ENCODE measurements around the gene MED23. TPM values are rescaled to one million over a fixed set of nuclear protein-coding genes. Genes with fewer than 3 reads are reported as not detected.

The MED23 gene
- total and polyA plus RNA-seq, 2 donors (not counting 1 experiment from before 2014, with no cell fraction given): 25.1 to 27.4 TPM

- no peak overlapping the region for H3K9ac ChIP-seq (ENCODE audit: insufficient read depth, low read length)
- DNase-seq (ENCODE audit: low read depth in 2 of 2): peak in 1 of 2 donors; percentile 61
- no peaks in the 10 kb centered on the region for H3K9me3 ChIP-seq (ENCODE audit: control insufficient read depth, insufficient read depth, low read depth, low read length)
- no peaks in the 10 kb centered on the region for H4K20me1 ChIP-seq (ENCODE audit: control insufficient read depth, extremely low read depth, insufficient read depth, low read length)
- H3K4me3 ChIP-seq (replicated peaks in 1 of 4; ENCODE audit: control extremely low read depth in 1 of 4, insufficient read depth in 1 of 4, low read depth in 3 of 4, low read length in 4 of 4): no peak overlapping the region
- H3K79me2 ChIP-seq (ENCODE audit: control insufficient read depth, insufficient read depth, low read length): no peaks in the 10 kb centered on the region
- H3K36me3 ChIP-seq (ENCODE audit: control insufficient read depth, insufficient read depth, low read length): no peaks in the 10 kb centered on the region
- no peak for TF ChIP-seq EZH2 (IDR thresholded peaks at IDR 0.05; ENCODE audit: low read length, missing control alignments)
- TF ChIP-seq, protein P1, sequence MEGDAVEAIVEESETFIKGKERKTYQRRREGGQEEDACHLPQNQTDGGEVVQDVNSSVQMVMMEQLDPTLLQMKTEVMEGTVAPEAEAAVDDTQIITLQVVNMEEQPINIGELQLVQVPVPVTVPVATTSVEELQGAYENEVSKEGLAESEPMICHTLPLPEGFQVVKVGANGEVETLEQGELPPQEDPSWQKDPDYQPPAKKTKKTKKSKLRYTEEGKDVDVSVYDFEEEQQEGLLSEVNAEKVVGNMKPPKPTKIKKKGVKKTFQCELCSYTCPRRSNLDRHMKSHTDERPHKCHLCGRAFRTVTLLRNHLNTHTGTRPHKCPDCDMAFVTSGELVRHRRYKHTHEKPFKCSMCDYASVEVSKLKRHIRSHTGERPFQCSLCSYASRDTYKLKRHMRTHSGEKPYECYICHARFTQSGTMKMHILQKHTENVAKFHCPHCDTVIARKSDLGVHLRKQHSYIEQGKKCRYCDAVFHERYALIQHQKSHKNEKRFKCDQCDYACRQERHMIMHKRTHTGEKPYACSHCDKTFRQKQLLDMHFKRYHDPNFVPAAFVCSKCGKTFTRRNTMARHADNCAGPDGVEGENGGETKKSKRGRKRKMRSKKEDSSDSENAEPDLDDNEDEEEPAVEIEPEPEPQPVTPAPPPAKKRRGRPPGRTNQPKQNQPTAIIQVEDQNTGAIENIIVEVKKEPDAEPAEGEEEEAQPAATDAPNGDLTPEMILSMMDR (conservative IDR thresholded peaks at IDR 0.05 in 1 of 2, IDR thresholded peaks at IDR 0.05 in 1 of 2; ENCODE audit: low read depth in 1 of 2, low read length in 2 of 2): no peak
- no peak overlapping the region for H3K4me2 ChIP-seq (ENCODE audit: extremely low read depth, insufficient read depth, low read length)
- no peak overlapping the region for H3K27ac ChIP-seq (ENCODE audit: insufficient read depth, low read length)
- no peaks in the 10 kb centered on the region for H3K27me3 ChIP-seq (ENCODE audit: control insufficient read depth, insufficient read depth, low read length)
- no peak overlapping the region for H2AFZ ChIP-seq (ENCODE audit: low read length)
- H3K4me1 ChIP-seq (ENCODE audit: control insufficient read depth, extremely low read depth, insufficient read depth, low read length): no peaks in the 10 kb centered on the region
Observed at GRCh38 chr6:131652472-131652871, 24.4 kb upstream of the MED23 start.

- Histone ChIP-seq H3K36me3 (ENCODE audit: control insufficient read depth, insufficient read depth, low read length) (no peaks in the 10 kb centered on the region), H3K9me3 (ENCODE audit: control insufficient read depth, insufficient read depth, low read depth, low read length) (no peaks in the 10 kb centered on the region), H4K20me1 (ENCODE audit: control insufficient read depth, extremely low read depth, insufficient read depth, low read length) (no peaks in the 10 kb centered on the region), H3K79me2 (ENCODE audit: control insufficient read depth, insufficient read depth, low read length) (no peaks in the 10 kb centered on the region), H2AFZ (ENCODE audit: low read length) (no peak overlapping the region), H3K27me3 (ENCODE audit: control insufficient read depth, insufficient read depth, low read length) (no peaks in the 10 kb centered on the region), H3K9ac (ENCODE audit: insufficient read depth, low read length) (no peak overlapping the region), H3K4me2 (ENCODE audit: extremely low read depth, insufficient read depth, low read length) (no peak overlapping the region), H3K27ac (ENCODE audit: insufficient read depth, low read length) (no peak overlapping the region), H3K4me1 (ENCODE audit: control insufficient read depth, extremely low read depth, insufficient read depth, low read length) (no peaks in the 10 kb centered on the region), H3K4me3 (replicated peaks in 1 of 4; ENCODE audit: control extremely low read depth in 1 of 4, insufficient read depth in 1 of 4, low read depth in 3 of 4, low read length in 4 of 4) (no peak overlapping the region)
- DNase-seq (ENCODE audit: low read depth in 2 of 2): no peak
- no peak for TF ChIP-seq EZH2 (IDR thresholded peaks at IDR 0.05; ENCODE audit: low read length, missing control alignments)
- TF ChIP-seq, protein P1 (conservative IDR thresholded peaks at IDR 0.05 in 1 of 2, IDR thresholded peaks at IDR 0.05 in 1 of 2; ENCODE audit: low read depth in 1 of 2, low read length in 2 of 2): no peak
Observed at GRCh38 chr6:131651782-131652181, 23.7 kb upstream of the MED23 start.

GRCh38 chr6:131646249-131646670, 18.2 kb upstream of the MED23 start:
- Histone ChIP-seq H3K79me2 (ENCODE audit: control insufficient read depth, insufficient read depth, low read length) (no peaks in the 10 kb centered on the region), H3K36me3 (ENCODE audit: control insufficient read depth, insufficient read depth, low read length) (no peaks in the 10 kb centered on the region), H3K9me3 (ENCODE audit: control insufficient read depth, insufficient read depth, low read depth, low read length) (no peaks in the 10 kb centered on the region), H3K4me3 (replicated peaks in 1 of 4; ENCODE audit: control extremely low read depth in 1 of 4, insufficient read depth in 1 of 4, low read depth in 3 of 4, low read length in 4 of 4) (no peak overlapping the region), H2AFZ (ENCODE audit: low read length) (no peak overlapping the region), H4K20me1 (ENCODE audit: control insufficient read depth, extremely low read depth, insufficient read depth, low read length) (no peaks in the 10 kb centered on the region), H3K27ac (ENCODE audit: insufficient read depth, low read length) (no peak overlapping the region), H3K4me1 (ENCODE audit: control insufficient read depth, extremely low read depth, insufficient read depth, low read length) (no peaks in the 10 kb centered on the region), H3K27me3 (ENCODE audit: control insufficient read depth, insufficient read depth, low read length) (no peaks in the 10 kb centered on the region), H3K9ac (ENCODE audit: insufficient read depth, low read length) (no peak overlapping the region), H3K4me2 (ENCODE audit: extremely low read depth, insufficient read depth, low read length) (no peak overlapping the region)
- no peak for DNase-seq (ENCODE audit: low read depth in 2 of 2)
- no peak for TF ChIP-seq EZH2 (IDR thresholded peaks at IDR 0.05; ENCODE audit: low read length, missing control alignments)
- TF ChIP-seq, protein P1 (conservative IDR thresholded peaks at IDR 0.05 in 1 of 2, IDR thresholded peaks at IDR 0.05 in 1 of 2; ENCODE audit: low read depth in 1 of 2, low read length in 2 of 2): no peak

Measured in fibroblast of lung (primary cell).